K562 (cell line): ENCODE results near the gene RAB27B. TPM values are rescaled to one million over a fixed set of nuclear protein-coding genes. Genes with fewer than 3 reads are reported as not detected.

ENCODE experiments used
- ATAC-seq: fragments of 200-7000 bp; cut with Tn5 transposase; 3 replicates; pipeline ENCODE4 v1.9.1; 2020; ENCODE audit warnings: moderate library complexity
- BruUV-seq: library from RNA; stranded (reverse); fragments of 400-500 nt; replicated peaks from 2 replicates; lab custom pipeline; 2021; lab: Mats Ljungman, UMichigan
- CTCF ChIA-PET: fragments of 300-600 bp; formaldehyde crosslinking; extraction: SDS; loops from one replicate; lab custom pipeline; 2021; ENCODE audit warnings: low intra/inter-chr PET ratio; lab: Yijun Ruan, JAX
- POLR2A ChIA-PET: fragments of 300-600, 350-650 bp; sonication (Branson Sonifier 250); formaldehyde crosslinking; extraction: SDS; loops from one replicate; lab custom pipeline; 2021; ENCODE audit warnings: antibody characterized with exemption, inconsistent platforms; lab: Yijun Ruan, JAX
- DNase-seq, 4 experiments: peaks; one replicate each; pipeline versions ENCODE4 v3.0.0 to v3.0.0-alpha.2; 2011 to 2018; ENCODE audit warnings: low spot score in 3 of 4, mixed read lengths in 3 of 4; ENCODE audit errors: extremely low read depth in 1 of 4
- FAIRE-seq: peaks from 2 replicates; lab custom pipeline; 2011; peaks lifted over from hg19 to GRCh38; lab: Jason Lieb, UNC
- H2AFZ ChIP-seq: 2 replicates; pipeline ENCODE4 v1.6.0; 2011; ENCODE audit warnings: low read depth, low read length, control low read depth, inconsistent platforms
- H3K27ac ChIP-seq: fragments of 200-600 bp; 3 replicates; pipeline ENCODE4 v1.8.0; 2011; ENCODE audit warnings: low read depth, mild to moderate bottlenecking, control low read depth, inconsistent platforms, low read length, moderate library complexity, mixed read lengths; ENCODE audit errors: extremely low read depth
- H3K27me3 ChIP-seq, 2 experiments: fragments of 300-600 bp in 1 of 2; 2 replicates in 1 of 2; 3 replicates in 1 of 2; pipeline versions ENCODE4 v1.6.0 to v1.8.0; 2011; ENCODE audit warnings: inconsistent platforms in 2 of 2, low read length in 2 of 2, mild to moderate bottlenecking in 1 of 2, mixed read lengths in 1 of 2, moderate library complexity in 1 of 2; ENCODE audit not compliant: control insufficient read depth in 2 of 2, insufficient read depth in 2 of 2
- H3K36me3 ChIP-seq: fragments of 300-600 bp; 3 replicates; pipeline ENCODE4 v1.8.0; 2011; ENCODE audit warnings: mild to moderate bottlenecking, low read length, inconsistent platforms; ENCODE audit not compliant: control insufficient read depth, insufficient read depth
- H3K4me1 ChIP-seq, 2 experiments: fragments of 200-600 bp in 1 of 2; replicated peaks in 1 of 2; 2 replicates in 1 of 2; 3 replicates in 1 of 2; pipeline versions ENCODE4 v1.5.1 to v1.8.0; 2011; ENCODE audit warnings: inconsistent platforms in 2 of 2, low read length in 2 of 2, mild to moderate bottlenecking in 1 of 2, mixed read lengths in 1 of 2, moderate library complexity in 1 of 2; ENCODE audit not compliant: control insufficient read depth in 2 of 2, insufficient read depth in 2 of 2
- H3K4me2 ChIP-seq: 2 replicates; pipeline ENCODE4 v1.6.1; 2011; ENCODE audit warnings: low read length, control low read depth, inconsistent platforms, mixed read lengths; ENCODE audit not compliant: insufficient read depth
- H3K4me3 ChIP-seq: fragments of 200-600 bp; sonication (generic), shearing (Covaris generic); 2 replicates; pipeline ENCODE4 v1.5.1; 2016; ENCODE audit warnings: control low read depth, inconsistent platforms
- H3K79me2 ChIP-seq: fragments of 200-600 bp; 3 replicates; pipeline ENCODE4 v1.8.0; 2011; ENCODE audit warnings: low read length, inconsistent platforms; ENCODE audit not compliant: control insufficient read depth, insufficient read depth
- H3K9ac ChIP-seq, 2 experiments: 2 replicates each; pipeline versions ENCODE4 v1.6.0 to v1.6.1; 2011; ENCODE audit warnings: low read depth in 2 of 2, low read length in 2 of 2, control low read depth in 1 of 2, inconsistent platforms in 1 of 2, mild to moderate bottlenecking in 1 of 2, mixed read lengths in 1 of 2; ENCODE audit not compliant: insufficient read depth in 1 of 2
- H3K9me1 ChIP-seq: one replicate; pipeline ENCODE4 v1.6.0; 2011; ENCODE audit warnings: inconsistent platforms, mild to moderate bottlenecking, low read length, moderate library complexity; ENCODE audit not compliant: control insufficient read depth, insufficient read depth
- H3K9me3 ChIP-seq: replicated peaks from 2 replicates; pipeline ENCODE4 v1.5.1; 2011; ENCODE audit warnings: low read depth, low read length, inconsistent platforms; ENCODE audit not compliant: control insufficient read depth, insufficient read depth
- H4K20me1 ChIP-seq: replicated peaks from 2 replicates; pipeline ENCODE4 v1.6.1; 2011; ENCODE audit warnings: low read length, inconsistent platforms, mixed read lengths; ENCODE audit not compliant: control insufficient read depth, insufficient read depth
- ARID1B ChIP-seq: fragments of 450-650 bp; IDR thresholded peaks from 2 replicates; pipeline ENCODE4 v1.6.1; 2016; ENCODE audit warnings: antibody characterized with exemption, mild to moderate bottlenecking, inconsistent platforms
- DDX20 ChIP-seq: fragments of 450-650 bp; IDR thresholded peaks from 2 replicates; pipeline ENCODE4 v1.6.1; 2016; ENCODE audit warnings: missing genetic modification characterization, low read depth, mild to moderate bottlenecking, missing compliant biosample characterization, moderate library complexity
- ETV1 ChIP-seq: fragments of 450-650 bp; conservative IDR thresholded peaks from 2 replicates; pipeline ENCODE4 v1.6.1; 2016; ENCODE audit warnings: missing genetic modification characterization, control low read depth, low read depth, missing compliant biosample characterization
- GMEB1 ChIP-seq: fragments of 250-450 bp; sonication (Bioruptor Pico); IDR thresholded peaks from 2 replicates; pipeline ENCODE4 v1.4.0; 2020; ENCODE audit warnings: mild to moderate bottlenecking
- IRF9 ChIP-seq: fragments of 450-650 bp; IDR thresholded peaks from 2 replicates; pipeline ENCODE4 v1.6.1; 2016; ENCODE audit warnings: missing biosample characterization, missing genetic modification characterization
- MED1 ChIP-seq: sonication (generic); formaldehyde crosslinking; IDR thresholded peaks from 2 replicates; pipeline ENCODE4 v1.8.1; 2023; ENCODE audit warnings: missing genetic modification reagents, borderline replicate concordance
- POLR3G ChIP-seq: IDR thresholded peaks from 2 replicates; pipeline ENCODE4 v1.6.1; 2011; ENCODE audit not compliant: insufficient read length, insufficient replicate concordance; ENCODE audit errors: extremely low read depth
- SMAD3 ChIP-seq: fragments of 450-650 bp; formaldehyde crosslinking; conservative IDR thresholded peaks from 2 replicates; pipeline ENCODE4 v1.4.0; 2020; ENCODE audit warnings: mild to moderate bottlenecking
- SRSF7 ChIP-seq: fragments of 200-400 bp; formaldehyde crosslinking; optimal IDR thresholded peaks from 2 replicates; pipeline ENCODE3; 2017; ENCODE audit warnings: mild to moderate bottlenecking, low read depth, low read length
- ZNF239 ChIP-seq: fragments of 250-450 bp; sonication (Bioruptor Pico); IDR thresholded peaks from 2 replicates; pipeline ENCODE4 v1.4.0; 2020; ENCODE audit warnings: mild to moderate bottlenecking
- ZNF407 ChIP-seq: fragments of 450-650 bp; IDR thresholded peaks from 2 replicates; pipeline ENCODE4 v1.6.1; 2016; ENCODE audit warnings: low read depth
- ZNF707 ChIP-seq: fragments of 250-450 bp; sonication (Bioruptor Pico); conservative IDR thresholded peaks from 2 replicates; pipeline ENCODE4 v1.8.0; 2022; ENCODE audit warnings: inconsistent platforms, mild to moderate bottlenecking, moderate library complexity
- WGBS: fragments of 100-300 bp; shearing (Covaris generic); methylation state at CpG from one replicate; pipeline ENCODE4 v1.1.6; 2016; ENCODE audit warnings: low coverage, mixed read lengths; ENCODE audit not compliant: insufficient coverage; ENCODE audit errors: missing lambda C conversion rate; 5-methylcytosine and 5-hydroxymethylcytosine counted together
- in situ Hi-C: fragments of 300-500 bp; cut with MboI; formaldehyde crosslinking; loops from 4 replicates; pipeline ENCODE4 v1.15.0; 2018; ENCODE audit warnings: inconsistent platforms, mixed read lengths
- intact Hi-C: fragments of 100-400 bp; cut with micrococcal nuclease; formaldehyde crosslinking; loops from 2 replicates; pipeline ENCODE4 v1.14.2; 2022
- polyA plus RNA-seq, 8 experiments: library from polyadenylated mRNA; depleted of rRNA in 4 of 8; stranded (reverse) in 5 of 8; unstranded in 3 of 8; fragments of >200 nt; fragmentation: Nextera tagmentation in 2 of 8; fragmentation: Illumina TruSeq in 1 of 8; extraction: Ambion mirVana in 2 of 8; extraction: Trizol in 1 of 8; gene quantifications; 2 replicates each; pipeline versions ENCODE4 v1.2.1 to v1.2.3, GENCODE V29; 2011 to 2014; ENCODE audit warnings: inconsistent platforms in 1 of 8, missing spikeins in 1 of 8
- total RNA-seq, 7 experiments: library from RNA; depleted of rRNA in 6 of 7; stranded (reverse); fragments of >200 nt in 6 of 7; fragmentation: Illumina TruSeq in 2 of 7; extraction: Trizol in 2 of 7; gene quantifications; 2 replicates each; pipeline versions ENCODE4 v1.2.1 to v1.2.3, GENCODE V29; 2011 to 2021; ENCODE audit warnings: low replicate concordance in 1 of 7

Gene RAB27B
- total and polyA plus RNA-seq, 9 of the 15 experiments (the other 6 are each of a cell fraction or from before 2014, with no cell fraction given): 0.44 to 5.7 (median 1.2) TPM

GRCh38 chr18:54911551-54911950, 83.3 kb downstream of the RAB27B start:
- BruUV-seq: no TSS peak
- ATAC-seq: no peak
- Histone ChIP-seq H3K9ac (no peak overlapping the region), H4K20me1 (no peaks in the 10 kb centered on the region), H3K4me2 (no peak overlapping the region), H3K9me3 (no peaks in the 10 kb centered on the region), H3K4me3 (no peak overlapping the region), H3K36me3 (no peaks in the 10 kb centered on the region), H3K27me3 (no peaks in the 10 kb centered on the region), H3K79me2 (no peaks in the 10 kb centered on the region), H2AFZ (no peak overlapping the region), H3K9me1 (no peaks in the 10 kb centered on the region), H3K27ac (no peak overlapping the region), H3K4me1 (no peaks in the 10 kb centered on the region)
- DNase-seq: no peak
- FAIRE-seq: no peak
- intact Hi-C loops (no loop called here), in situ Hi-C loops (no loop called here)
- WGBS: 9% methylated on average over 2 of the region's 2 CpGs
- ChIA-PET CTCF (no interaction called here), POLR2A (no interaction called here)
- no peak for TF ChIP-seq ETV1 (tag)
- no peak for TF ChIP-seq ZNF407
- no peak for TF ChIP-seq MED1 (CRISPR knock-in tag)
- TF ChIP-seq SMAD3 (CRISPR knock-in tag): no peak
- no peak for TF ChIP-seq DDX20 (tag)
- TF ChIP-seq GMEB1 (CRISPR knock-in tag): no peak
- TF ChIP-seq POLR3G: no peak
- TF ChIP-seq ZNF239 (CRISPR knock-in tag): no peak
- TF ChIP-seq ARID1B: no peak
- no peak for TF ChIP-seq SRSF7
- no peak for TF ChIP-seq ZNF707
- TF ChIP-seq IRF9: no peak
